Bronchial epithelial cell (primary cell): ENCODE data around the gene LDB1. TPM values are rescaled to one million over a fixed set of nuclear protein-coding genes. Genes with fewer than 3 reads are reported as not detected.

ENCODE experiments used
- DNase-seq: peaks from one replicate; pipeline ENCODE4 v3.0.0-alpha.2; 2010; ENCODE audit warnings: low read depth
- FAIRE-seq: peaks from 2 replicates; lab custom pipeline; 2011; peaks lifted over from hg19 to GRCh38; lab: Jason Lieb, UNC
- H3K27me3 ChIP-seq: 2 replicates; pipeline ENCODE4 v1.5.1; 2011; ENCODE audit warnings: low read length; ENCODE audit not compliant: control insufficient read depth, insufficient read depth
- H3K36me3 ChIP-seq: 2 replicates; pipeline ENCODE4 v1.5.1; 2011; ENCODE audit warnings: low read length; ENCODE audit not compliant: control insufficient read depth, insufficient read depth
- H3K4me3 ChIP-seq: 2 replicates; pipeline ENCODE4 v1.5.1; 2011; ENCODE audit warnings: mild to moderate bottlenecking, low read depth, low read length, control low read depth
- total RNA-seq: library from RNA; depleted of rRNA; stranded (reverse); fragments of >200 nt; gene quantifications from 2 replicates; pipeline ENCODE4 v1.2.1, GENCODE V29; 2014
- TF ChIP-seq, protein P1 (sequence below): IDR thresholded peaks from 2 replicates; pipeline ENCODE4 v1.5.1; 2011; ENCODE audit warnings: mild to moderate bottlenecking, moderate library complexity, low read length, control low read depth, inconsistent platforms; ENCODE audit not compliant: insufficient read depth, severe bottlenecking

Gene LDB1
- total RNA-seq, 1 donor from 2014 or later = 30.0 TPM

- Histone ChIP-seq H3K27me3 (no peaks in the 10 kb centered on the region), H3K36me3 (peaks cover 9% of the 10 kb centered on the region), H3K4me3 (peak overlapping the region; percentile 100)
- DNase-seq = peak; percentile 91
- FAIRE-seq = no peak
- TF ChIP-seq, protein P1, sequence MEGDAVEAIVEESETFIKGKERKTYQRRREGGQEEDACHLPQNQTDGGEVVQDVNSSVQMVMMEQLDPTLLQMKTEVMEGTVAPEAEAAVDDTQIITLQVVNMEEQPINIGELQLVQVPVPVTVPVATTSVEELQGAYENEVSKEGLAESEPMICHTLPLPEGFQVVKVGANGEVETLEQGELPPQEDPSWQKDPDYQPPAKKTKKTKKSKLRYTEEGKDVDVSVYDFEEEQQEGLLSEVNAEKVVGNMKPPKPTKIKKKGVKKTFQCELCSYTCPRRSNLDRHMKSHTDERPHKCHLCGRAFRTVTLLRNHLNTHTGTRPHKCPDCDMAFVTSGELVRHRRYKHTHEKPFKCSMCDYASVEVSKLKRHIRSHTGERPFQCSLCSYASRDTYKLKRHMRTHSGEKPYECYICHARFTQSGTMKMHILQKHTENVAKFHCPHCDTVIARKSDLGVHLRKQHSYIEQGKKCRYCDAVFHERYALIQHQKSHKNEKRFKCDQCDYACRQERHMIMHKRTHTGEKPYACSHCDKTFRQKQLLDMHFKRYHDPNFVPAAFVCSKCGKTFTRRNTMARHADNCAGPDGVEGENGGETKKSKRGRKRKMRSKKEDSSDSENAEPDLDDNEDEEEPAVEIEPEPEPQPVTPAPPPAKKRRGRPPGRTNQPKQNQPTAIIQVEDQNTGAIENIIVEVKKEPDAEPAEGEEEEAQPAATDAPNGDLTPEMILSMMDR = no peak
Observed at GRCh38 chr10:102133373-102134195, 13.4 kb upstream of the LDB1 start.

GRCh38 chr10:102132563-102133372, 12.6 kb upstream of the LDB1 start, which contains the start of gene PPRC1:
TSS of gene PPRC1 (plus strand) at chr10:102133040. CDS start at chr10:102133069, 29 bp downstream.
- Histone ChIP-seq H3K27me3 (no peaks in the 10 kb centered on the region), H3K4me3 (peak within 1 kb of the TSS; percentile 100), H3K36me3 (peaks cover 3% of the 10 kb centered on the region)
- peak; percentile 96 for DNase-seq
- TF ChIP-seq, protein P1 = peak; percentile 87
- FAIRE-seq = peak; percentile 28

GRCh38 chr10:102132193-102132562, 12.0 kb upstream of the LDB1 start:
- Histone ChIP-seq H3K4me3 (no peak overlapping the region), H3K36me3 (no peaks in the 10 kb centered on the region), H3K27me3 (no peaks in the 10 kb centered on the region)
- FAIRE-seq = no peak
- no peak for DNase-seq
- TF ChIP-seq, protein P1 = no peak

DNA sequence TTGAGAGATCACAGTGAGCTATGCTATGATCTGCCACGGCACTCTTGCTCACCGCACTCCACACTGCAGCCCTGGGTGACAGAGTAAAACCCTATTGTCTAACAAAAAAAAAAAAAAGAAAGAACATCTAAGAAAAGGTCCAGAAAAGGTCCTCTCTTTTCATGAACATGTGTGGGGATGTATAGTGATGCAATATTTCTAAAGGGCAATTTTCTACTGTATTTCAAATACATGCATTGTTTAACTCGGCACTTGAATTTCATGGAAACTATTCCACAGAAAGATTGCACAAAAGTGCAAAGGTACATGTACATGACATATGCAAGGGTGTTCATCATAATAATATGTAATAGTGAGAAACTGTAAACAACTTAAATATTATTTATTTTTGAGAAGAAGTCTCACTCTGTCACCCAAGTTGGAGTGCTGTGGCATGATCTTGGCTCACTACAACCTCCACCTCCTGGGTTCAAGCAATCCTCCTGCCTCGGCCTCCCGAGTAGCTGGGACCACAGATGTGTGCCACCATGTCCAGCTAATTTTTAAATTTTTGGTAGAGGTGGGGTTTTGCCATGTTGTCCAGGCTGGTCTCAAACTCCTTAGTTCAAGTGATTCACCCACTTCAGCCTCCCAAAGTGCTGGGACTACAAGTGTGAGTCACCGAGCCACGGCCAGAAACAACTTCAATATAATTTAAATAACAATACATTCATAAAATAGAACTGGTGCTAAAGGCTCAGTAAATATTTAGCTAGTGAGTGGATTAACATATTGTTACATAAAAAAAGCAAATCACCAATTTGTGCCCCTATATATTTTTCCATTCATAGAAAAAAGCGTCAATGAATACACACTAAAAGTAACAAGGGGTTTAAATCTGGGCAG, 11.4 kb upstream of the LDB1 start:
- peak; percentile 84 for DNase-seq
- Histone ChIP-seq H3K36me3 (no peaks in the 10 kb centered on the region), H3K4me3 (no peak overlapping the region), H3K27me3 (no peaks in the 10 kb centered on the region)
- FAIRE-seq = no peak
- TF ChIP-seq, protein P1 = no peak

DNA sequence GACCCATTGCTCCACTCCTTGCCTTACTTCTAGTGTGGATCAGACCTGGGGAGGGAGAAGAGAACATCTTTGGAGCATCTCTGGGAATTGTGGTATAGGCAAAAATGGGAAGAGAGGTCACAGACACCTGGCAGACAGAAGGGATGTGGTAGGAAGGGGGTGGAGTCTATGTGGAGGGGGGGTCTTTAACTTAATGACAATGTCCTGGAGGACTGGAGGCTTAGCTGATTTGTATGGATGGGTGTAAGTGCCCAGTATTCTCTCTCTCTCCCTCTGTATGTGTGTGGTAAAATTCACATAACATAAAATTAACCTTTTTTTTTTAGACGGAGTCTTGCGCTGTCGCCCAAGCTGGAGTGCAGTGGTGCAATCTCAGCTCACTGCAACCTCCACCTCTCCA, 3.1 kb upstream of the LDB1 start:
- H3K4me3 ChIP-seq = no peak overlapping the region
- H3K36me3 ChIP-seq = no peaks in the 10 kb centered on the region
- TF ChIP-seq, protein P1 = no peak
- FAIRE-seq (no peak), DNase-seq (no peak)
- H3K27me3 ChIP-seq = no peaks in the 10 kb centered on the region
